ENCODE results near the gene MAFG. TPM values are rescaled to one million over a fixed set of nuclear protein-coding genes. Genes with fewer than 3 reads are reported as not detected.

Gene MAFG
- total RNA-seq, 1 experiment from 2014 or later: 31.4 TPM

DNA sequence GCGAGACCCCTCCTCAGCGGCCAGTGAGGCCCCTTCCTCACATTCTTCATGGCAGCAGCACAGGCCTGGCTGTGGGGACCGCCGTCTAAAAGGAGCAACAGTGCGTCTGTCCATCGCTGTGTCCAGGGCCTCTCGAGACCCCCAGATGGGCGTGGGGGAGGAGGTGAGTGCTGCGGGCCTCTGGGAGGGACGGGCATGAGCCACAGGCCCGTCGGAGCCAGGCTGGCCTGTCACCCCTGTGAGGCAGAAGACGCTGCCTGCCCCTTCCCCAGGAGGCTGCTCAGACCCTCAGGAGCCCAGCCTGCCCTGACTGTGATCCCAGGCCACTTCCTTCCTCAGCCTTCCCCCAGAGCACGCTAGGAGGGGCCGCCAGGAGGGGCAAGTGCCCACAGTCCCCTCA, 11.7 kb upstream of the MAFG start:
- no peak overlapping the region for H3K56ac ChIP-seq (ENCODE audit: insufficient read length, low read depth, low read length)
- DNase-seq: no peak
- no peak overlapping the region for H2AK5ac ChIP-seq (ENCODE audit: insufficient read length, low read length)
- no peaks in the 10 kb centered on the region; the same call in 1 of the 2 replicates for H3K4me1 ChIP-seq (ENCODE audit: insufficient read depth, low read length)
- H3K23ac ChIP-seq (ENCODE audit: insufficient read length, low read depth, low read length): no peak overlapping the region
- H4K20me1 ChIP-seq (ENCODE audit: control insufficient read depth, insufficient read depth, insufficient read length): peaks cover 4% of the 10 kb centered on the region
- H3K9me3 ChIP-seq (ENCODE audit: control insufficient read depth, low read depth, low read length): no peaks in the 10 kb centered on the region
- no peak overlapping the region for H3K4me2 ChIP-seq (ENCODE audit: insufficient read depth, insufficient read length, low read length)
- H2BK5ac ChIP-seq (ENCODE audit: insufficient read length, low read length): no peak overlapping the region
- H3K4me3 Mint-ChIP-seq: no peak overlapping the region
- no peak overlapping the region for H3K9ac ChIP-seq (ENCODE audit: extremely low read depth, insufficient read length, low read length)
- no peak overlapping the region for H2BK15ac ChIP-seq (ENCODE audit: low read depth, low read length)
- H3K79me1 ChIP-seq (ENCODE audit: insufficient read depth, low read depth, low read length, poor library complexity, severe bottlenecking): peaks cover 3% of the 10 kb centered on the region
- H3T11ph ChIP-seq (ENCODE audit: low read length): no peak overlapping the region
- no peak overlapping the region for H4K8ac ChIP-seq (replicated peaks; ENCODE audit: insufficient read length, low read depth, low read length)
- no peaks in the 10 kb centered on the region for H3K27me3 ChIP-seq (ENCODE audit: insufficient read depth, low read length)
- no peak overlapping the region for H2BK120ac ChIP-seq (ENCODE audit: low read depth, low read length, poor library complexity, severe bottlenecking)
- peaks cover 8 to 27% of the 10 kb centered on the region in 2 experiments for H3K4me1 Mint-ChIP-seq
- no peaks in the 10 kb centered on the region for H3K9me3 Mint-ChIP-seq
- no peak overlapping the region for H2BK20ac ChIP-seq (ENCODE audit: low read depth, low read length, poor library complexity, severe bottlenecking)
- no peak overlapping the region for H3K18ac ChIP-seq (ENCODE audit: insufficient read length, low read depth, low read length)
- no peak overlapping the region for H3K14ac ChIP-seq (ENCODE audit: insufficient read depth, low read length)
- no CpG with 5 or more reads among the region's 15 CpGs for WGBS (ENCODE audit: extremely low coverage, insufficient read length, low lambda C conversion rate)
- peaks cover 54% of the 10 kb centered on the region for H3K27me3 Mint-ChIP-seq (ENCODE audit: low read depth)
- H3K27ac ChIP-seq (ENCODE audit: insufficient read length, low read depth, low read length): no peak overlapping the region
- no peak overlapping the region for H4K91ac ChIP-seq (ENCODE audit: insufficient read length, low read depth, low read length)
- peaks cover 3 to 17% (median 7%) of the 10 kb centered on the region in 3 experiments; a peak in 6 of 7 replicates for H3K36me3 Mint-ChIP-seq (ENCODE audit: insufficient read depth in 1 of 3, low read depth in 3 of 3)
- H3K23me2 ChIP-seq (ENCODE audit: insufficient read length, low read depth, low read length, poor library complexity, severe bottlenecking): peaks cover 4% of the 10 kb centered on the region
- TF ChIP-seq, protein P1, sequence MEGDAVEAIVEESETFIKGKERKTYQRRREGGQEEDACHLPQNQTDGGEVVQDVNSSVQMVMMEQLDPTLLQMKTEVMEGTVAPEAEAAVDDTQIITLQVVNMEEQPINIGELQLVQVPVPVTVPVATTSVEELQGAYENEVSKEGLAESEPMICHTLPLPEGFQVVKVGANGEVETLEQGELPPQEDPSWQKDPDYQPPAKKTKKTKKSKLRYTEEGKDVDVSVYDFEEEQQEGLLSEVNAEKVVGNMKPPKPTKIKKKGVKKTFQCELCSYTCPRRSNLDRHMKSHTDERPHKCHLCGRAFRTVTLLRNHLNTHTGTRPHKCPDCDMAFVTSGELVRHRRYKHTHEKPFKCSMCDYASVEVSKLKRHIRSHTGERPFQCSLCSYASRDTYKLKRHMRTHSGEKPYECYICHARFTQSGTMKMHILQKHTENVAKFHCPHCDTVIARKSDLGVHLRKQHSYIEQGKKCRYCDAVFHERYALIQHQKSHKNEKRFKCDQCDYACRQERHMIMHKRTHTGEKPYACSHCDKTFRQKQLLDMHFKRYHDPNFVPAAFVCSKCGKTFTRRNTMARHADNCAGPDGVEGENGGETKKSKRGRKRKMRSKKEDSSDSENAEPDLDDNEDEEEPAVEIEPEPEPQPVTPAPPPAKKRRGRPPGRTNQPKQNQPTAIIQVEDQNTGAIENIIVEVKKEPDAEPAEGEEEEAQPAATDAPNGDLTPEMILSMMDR (conservative IDR thresholded peaks at IDR 0.05): no peak
- H4K5ac ChIP-seq (ENCODE audit: insufficient read length, low read depth, low read length): no peak overlapping the region
- H2BK12ac ChIP-seq (ENCODE audit: insufficient read length, low read depth, low read length): no peak overlapping the region
- H3K4ac ChIP-seq (ENCODE audit: low read depth, low read length): no peak overlapping the region
- H3K79me2 ChIP-seq (ENCODE audit: insufficient read depth, low read length): peaks cover 2% of the 10 kb centered on the region; the same call in 1 of the 2 replicates
- H3K27ac Mint-ChIP-seq: no peak overlapping the region; a peak in 1 of 7 replicates
- no peak overlapping the region for H2AFZ ChIP-seq (ENCODE audit: low read length)

Data from H9 (cell line).